Liver (tissue), 9 donors: ENCODE measurements around the gene ART3. TPM values are rescaled to one million over a fixed set of nuclear protein-coding genes. Genes with fewer than 3 reads are reported as not detected.

Experiments used
- DNase-seq: peaks from one replicate; pipeline ENCODE4 v3.0.0-alpha.2; 2017; ENCODE audit warnings: low spot score
- H3K27ac ChIP-seq, 2 donors: one replicate each; pipeline ENCODE4 v1.7.0; 2013; ENCODE audit warnings: inconsistent platforms in 2 of 2, low read length in 2 of 2, control low read depth in 1 of 2, low read depth in 1 of 2, mild to moderate bottlenecking in 1 of 2
- H3K27me3 ChIP-seq, 4 donors: one replicate each; pipeline versions ENCODE4 v1.6.1 to v1.7.0; 2013; ENCODE audit warnings: low read length in 3 of 4, inconsistent platforms in 1 of 4, mild to moderate bottlenecking in 1 of 4, moderate library complexity in 1 of 4; ENCODE audit not compliant: control insufficient read depth in 4 of 4, insufficient read depth in 4 of 4
- H3K36me3 ChIP-seq, 4 donors: one replicate each; pipeline versions ENCODE4 v1.6.1 to v1.7.0; 2013; ENCODE audit warnings: low read length in 3 of 4, mild to moderate bottlenecking in 3 of 4, low read depth in 1 of 4, moderate library complexity in 1 of 4; ENCODE audit not compliant: control insufficient read depth in 4 of 4, insufficient read depth in 3 of 4
- H3K4me1 ChIP-seq, 4 donors: one replicate each; pipeline versions ENCODE4 v1.6.1 to v1.7.0; 2013; ENCODE audit warnings: low read length in 3 of 4, mild to moderate bottlenecking in 3 of 4, moderate library complexity in 1 of 4; ENCODE audit not compliant: control insufficient read depth in 4 of 4, insufficient read depth in 4 of 4
- H3K4me3 ChIP-seq, 3 donors: one replicate each; pipeline versions ENCODE4 v1.6.1 to v1.7.0; 2013; ENCODE audit warnings: low read length in 3 of 3, control low read depth in 1 of 3, low read depth in 1 of 3, mild to moderate bottlenecking in 1 of 3
- H3K9ac ChIP-seq, 2 donors: one replicate each; pipeline ENCODE4 v1.7.0; 2013; ENCODE audit warnings: low read length in 2 of 2, mild to moderate bottlenecking in 2 of 2, moderate library complexity in 2 of 2, control low read depth in 1 of 2, low read depth in 1 of 2
- H3K9me3 ChIP-seq, 4 donors: one replicate each; pipeline versions ENCODE4 v1.6.1 to v1.7.0; 2013; ENCODE audit warnings: low read length in 3 of 4; ENCODE audit not compliant: control insufficient read depth in 4 of 4
- EGR1 ChIP-seq, 2 donors: IDR thresholded peaks; 2 replicates each; pipeline ENCODE4 v1.6.1; 2016 to 2018; ENCODE audit warnings: antibody characterized with exemption in 2 of 2, low read depth in 2 of 2
- FOXA1 ChIP-seq: IDR thresholded peaks from 2 replicates; pipeline ENCODE4 v1.6.1; 2016; ENCODE audit warnings: antibody characterized with exemption
- FOXA2 ChIP-seq: IDR thresholded peaks from 2 replicates; pipeline ENCODE4 v1.6.1; 2016; ENCODE audit warnings: antibody characterized with exemption
- GABPA ChIP-seq, 2 donors: IDR thresholded peaks in 1 of 2; conservative IDR thresholded peaks in 1 of 2; 2 replicates each; pipeline ENCODE4 v1.6.1; 2016; ENCODE audit warnings: antibody characterized with exemption in 2 of 2, mild to moderate bottlenecking in 1 of 2, moderate library complexity in 1 of 2
- HNF4G ChIP-seq: IDR thresholded peaks from 2 replicates; pipeline ENCODE4 v1.6.1; 2016; ENCODE audit warnings: antibody characterized with exemption
- JUND ChIP-seq, 2 donors: IDR thresholded peaks; 2 replicates each; pipeline ENCODE4 v1.6.1; 2016; ENCODE audit warnings: antibody characterized with exemption in 2 of 2
- NR2F2 ChIP-seq: IDR thresholded peaks from 2 replicates; pipeline ENCODE4 v1.6.1; 2016; ENCODE audit warnings: antibody characterized with exemption
- RAD21 ChIP-seq, 2 donors: IDR thresholded peaks; 2 replicates each; pipeline ENCODE4 v1.6.1; 2016; ENCODE audit warnings: antibody characterized with exemption in 2 of 2, mild to moderate bottlenecking in 2 of 2
- RXRA ChIP-seq, 2 donors: IDR thresholded peaks; 2 replicates each; pipeline ENCODE4 v1.6.1; 2017 to 2018; ENCODE audit warnings: antibody characterized with exemption in 2 of 2, mild to moderate bottlenecking in 1 of 2
- SP1 ChIP-seq: IDR thresholded peaks from 2 replicates; pipeline ENCODE4 v1.6.1; 2018; ENCODE audit warnings: antibody characterized with exemption, mild to moderate bottlenecking
- TAF1 ChIP-seq: conservative IDR thresholded peaks from 2 replicates; pipeline ENCODE4 v1.6.1; 2016; ENCODE audit warnings: antibody characterized with exemption, mild to moderate bottlenecking
- YY1 ChIP-seq: IDR thresholded peaks from 2 replicates; pipeline ENCODE4 v1.6.1; 2016; ENCODE audit warnings: antibody characterized with exemption, mild to moderate bottlenecking
- ZBTB33 ChIP-seq: IDR thresholded peaks from 2 replicates; pipeline ENCODE4 v1.6.1; 2016; ENCODE audit warnings: antibody characterized with exemption
- WGBS: extraction: QIAGEN DNeasy Blood & Tissue Kit; methylation state at CpG from one replicate; pipeline ENCODE4 v1.1.7; 2013; 5-methylcytosine and 5-hydroxymethylcytosine counted together
- polyA plus RNA-seq, 2 donors: library from polyadenylated mRNA; stranded (reverse) in 1 of 2; unstranded in 1 of 2; fragments of 200-250 nt in 1 of 2; fragments of >200 nt in 1 of 2; fragmentation: Nextera tagmentation in 1 of 2; extraction: Ambion mirVana in 1 of 2; gene quantifications; one replicate each; pipeline versions ENCODE4 v1.2.1 to v1.2.3, GENCODE V29; 2013 to 2015
- total RNA-seq, 2 donors: library from RNA; depleted of rRNA; stranded (reverse); fragments of >200 nt; gene quantifications; one replicate each; pipeline ENCODE4 v1.2.3, GENCODE V29; 2014
- TF ChIP-seq, protein P1 (sequence below): fragments of 150-350 bp; IDR thresholded peaks from 2 replicates; pipeline ENCODE4 v1.5.1; 2017; ENCODE audit warnings: improper control_type of control experiment, low read depth, low read length; ENCODE audit not compliant: missing input control
- TF ChIP-seq, protein P2 (sequence below): IDR thresholded peaks from 2 replicates; pipeline ENCODE4 v1.6.1; 2016; ENCODE audit warnings: antibody characterized with exemption, mild to moderate bottlenecking
- TF ChIP-seq, protein P3 (sequence below): IDR thresholded peaks from 2 replicates; pipeline ENCODE4 v1.6.1; 2016; ENCODE audit warnings: antibody characterized with exemption
- donor health status: healthy.
- donor health status: healthy.
- donor health status: healthy.
- donor health status: healthy.
- donor health status: healthy.

The ART3 gene
- total and polyA plus RNA-seq, 4 donors = 0.08 TPM; not detected in 3

DNA sequence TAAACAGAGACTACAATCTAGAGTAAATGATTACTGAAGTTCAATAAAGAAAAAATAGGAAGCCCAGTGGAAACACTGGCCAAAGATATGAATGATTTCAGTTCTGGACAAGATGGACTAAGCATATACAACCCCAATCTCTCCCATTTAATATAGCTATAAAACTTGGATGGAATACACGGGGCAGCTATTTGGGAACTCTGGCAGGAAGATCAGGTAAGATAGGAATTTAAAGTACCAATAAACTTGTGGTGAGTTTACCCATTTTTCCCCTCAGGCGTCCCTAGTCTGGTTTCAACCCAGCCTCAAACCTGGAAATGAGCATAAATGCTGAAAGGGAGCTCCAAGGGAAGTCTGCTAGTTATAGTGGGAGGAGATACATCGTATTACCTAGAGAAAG lies 53.2 kb downstream of the ART3 start:
- no peak overlapping the region for H3K4me3 ChIP-seq
- 95% methylated on average over 3 of the region's 3 CpGs for WGBS
- no peaks in the 10 kb centered on the region for H3K4me1 ChIP-seq
- no peak overlapping the region for H3K9ac ChIP-seq
- H3K36me3 ChIP-seq = peaks cover 2 to 21% (median 11%) of the 10 kb centered on the region in 4 donors
- H3K27ac ChIP-seq = no peak overlapping the region
- no peaks in the 10 kb centered on the region for H3K27me3 ChIP-seq
- TF ChIP-seq ZBTB33 (no peak), RAD21 (IDR thresholded peaks at IDR 0.05) (no peak), YY1 (no peak), SP1 (no peak), FOXA1 (no peak), TAF1 (no peak), FOXA2 (no peak), EGR1 (IDR thresholded peaks at IDR 0.05; ENCODE audit: low read depth in 2 of 2) (no peak), NR2F2 (no peak), HNF4G (no peak)
- TF ChIP-seq, protein P1, sequence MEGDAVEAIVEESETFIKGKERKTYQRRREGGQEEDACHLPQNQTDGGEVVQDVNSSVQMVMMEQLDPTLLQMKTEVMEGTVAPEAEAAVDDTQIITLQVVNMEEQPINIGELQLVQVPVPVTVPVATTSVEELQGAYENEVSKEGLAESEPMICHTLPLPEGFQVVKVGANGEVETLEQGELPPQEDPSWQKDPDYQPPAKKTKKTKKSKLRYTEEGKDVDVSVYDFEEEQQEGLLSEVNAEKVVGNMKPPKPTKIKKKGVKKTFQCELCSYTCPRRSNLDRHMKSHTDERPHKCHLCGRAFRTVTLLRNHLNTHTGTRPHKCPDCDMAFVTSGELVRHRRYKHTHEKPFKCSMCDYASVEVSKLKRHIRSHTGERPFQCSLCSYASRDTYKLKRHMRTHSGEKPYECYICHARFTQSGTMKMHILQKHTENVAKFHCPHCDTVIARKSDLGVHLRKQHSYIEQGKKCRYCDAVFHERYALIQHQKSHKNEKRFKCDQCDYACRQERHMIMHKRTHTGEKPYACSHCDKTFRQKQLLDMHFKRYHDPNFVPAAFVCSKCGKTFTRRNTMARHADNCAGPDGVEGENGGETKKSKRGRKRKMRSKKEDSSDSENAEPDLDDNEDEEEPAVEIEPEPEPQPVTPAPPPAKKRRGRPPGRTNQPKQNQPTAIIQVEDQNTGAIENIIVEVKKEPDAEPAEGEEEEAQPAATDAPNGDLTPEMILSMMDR = no peak
- TF ChIP-seq, protein P2, sequence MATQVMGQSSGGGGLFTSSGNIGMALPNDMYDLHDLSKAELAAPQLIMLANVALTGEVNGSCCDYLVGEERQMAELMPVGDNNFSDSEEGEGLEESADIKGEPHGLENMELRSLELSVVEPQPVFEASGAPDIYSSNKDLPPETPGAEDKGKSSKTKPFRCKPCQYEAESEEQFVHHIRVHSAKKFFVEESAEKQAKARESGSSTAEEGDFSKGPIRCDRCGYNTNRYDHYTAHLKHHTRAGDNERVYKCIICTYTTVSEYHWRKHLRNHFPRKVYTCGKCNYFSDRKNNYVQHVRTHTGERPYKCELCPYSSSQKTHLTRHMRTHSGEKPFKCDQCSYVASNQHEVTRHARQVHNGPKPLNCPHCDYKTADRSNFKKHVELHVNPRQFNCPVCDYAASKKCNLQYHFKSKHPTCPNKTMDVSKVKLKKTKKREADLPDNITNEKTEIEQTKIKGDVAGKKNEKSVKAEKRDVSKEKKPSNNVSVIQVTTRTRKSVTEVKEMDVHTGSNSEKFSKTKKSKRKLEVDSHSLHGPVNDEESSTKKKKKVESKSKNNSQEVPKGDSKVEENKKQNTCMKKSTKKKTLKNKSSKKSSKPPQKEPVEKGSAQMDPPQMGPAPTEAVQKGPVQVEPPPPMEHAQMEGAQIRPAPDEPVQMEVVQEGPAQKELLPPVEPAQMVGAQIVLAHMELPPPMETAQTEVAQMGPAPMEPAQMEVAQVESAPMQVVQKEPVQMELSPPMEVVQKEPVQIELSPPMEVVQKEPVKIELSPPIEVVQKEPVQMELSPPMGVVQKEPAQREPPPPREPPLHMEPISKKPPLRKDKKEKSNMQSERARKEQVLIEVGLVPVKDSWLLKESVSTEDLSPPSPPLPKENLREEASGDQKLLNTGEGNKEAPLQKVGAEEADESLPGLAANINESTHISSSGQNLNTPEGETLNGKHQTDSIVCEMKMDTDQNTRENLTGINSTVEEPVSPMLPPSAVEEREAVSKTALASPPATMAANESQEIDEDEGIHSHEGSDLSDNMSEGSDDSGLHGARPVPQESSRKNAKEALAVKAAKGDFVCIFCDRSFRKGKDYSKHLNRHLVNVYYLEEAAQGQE = no peak
- no peaks in the 10 kb centered on the region for H3K9me3 ChIP-seq
- DNase-seq = no peak

GRCh38 chr4:76141241-76141640 lies 66.7 kb downstream of the ART3 start:
- Histone ChIP-seq H3K9me3 (no peaks in the 10 kb centered on the region), H3K9ac (no peak overlapping the region), H3K27ac (no peak overlapping the region), H3K27me3 (no peaks in the 10 kb centered on the region), H3K36me3 (peaks cover 0 to 25% (median 17%) of the 10 kb centered on the region in 4 donors), H3K4me3 (no peak overlapping the region), H3K4me1 (peaks cover 4 to 9% (median 5%) of the 10 kb centered on the region in 4 donors)
- no peak for DNase-seq
- TF ChIP-seq JUND (IDR thresholded peaks at IDR 0.05) (no peak), HNF4G (no peak), YY1 (no peak), FOXA1 (no peak), SP1 (no peak), RXRA (IDR thresholded peaks at IDR 0.05) (no peak), EGR1 (IDR thresholded peaks at IDR 0.05; ENCODE audit: low read depth in 2 of 2) (no peak), GABPA (IDR thresholded peaks at IDR 0.05 in 1 of 2, conservative IDR thresholded peaks at IDR 0.05 in 1 of 2) (no peak), NR2F2 (no peak)
- TF ChIP-seq, protein P3, sequence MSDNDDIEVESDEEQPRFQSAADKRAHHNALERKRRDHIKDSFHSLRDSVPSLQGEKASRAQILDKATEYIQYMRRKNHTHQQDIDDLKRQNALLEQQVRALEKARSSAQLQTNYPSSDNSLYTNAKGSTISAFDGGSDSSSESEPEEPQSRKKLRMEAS = no peak
- TF ChIP-seq, protein P1 = no peak
- TF ChIP-seq, protein P2 = no peak
- whole genome bisulfite sequencing = 98% methylated on average over 3 of the region's 3 CpGs
